ENCODE measurements around the gene FAM120B. TPM values are rescaled to one million over a fixed set of nuclear protein-coding genes. Genes with fewer than 3 reads are reported as not detected.

The FAM120B gene
- total and polyA plus RNA-seq, 2 experiments from 2014 or later: 7.2 to 16.7 TPM

GRCh38 chr6:170455335-170455979, 148.9 kb downstream of the FAM120B start:
- no peak overlapping the region for H3K27ac ChIP-seq (ENCODE audit: low read depth)
- no peaks in the 10 kb centered on the region for H3K4me1 ChIP-seq (ENCODE audit: insufficient read depth)
- H2AFZ ChIP-seq: peak overlapping the region; percentile 23; the same call in 1 of the 2 replicates
- no peaks in the 10 kb centered on the region for H4K20me1 ChIP-seq (replicated peaks; ENCODE audit: insufficient read depth)
- Mint-ChIP-seq H3K4me3 (no peak overlapping the region), H3K9me3 (peaks cover 5% of the 10 kb centered on the region), H3K4me1 (peaks cover 4% of the 10 kb centered on the region), H3K27me3 (ENCODE audit: insufficient read depth, low read depth, poor library complexity) (peaks cover 8% of the 10 kb centered on the region), H3K27ac (no peak overlapping the region), H3K36me3 (ENCODE audit: low read depth) (no peaks in the 10 kb centered on the region; the same call in 2 of the 3 replicates)
- ATAC-seq (no peak), DNase-seq (ENCODE audit: low spot score) (no peak)
- no peaks in the 10 kb centered on the region for H3K9me2 ChIP-seq (ENCODE audit: insufficient read depth)
- no peak overlapping the region for H3K4me2 ChIP-seq
- no peaks in the 10 kb centered on the region for H3K36me3 ChIP-seq (ENCODE audit: insufficient read depth)
- no peaks in the 10 kb centered on the region for H3K79me2 ChIP-seq (replicated peaks; ENCODE audit: insufficient read depth)
- H3F3A ChIP-seq (replicated peaks; ENCODE audit: low read depth): no peaks in the 10 kb centered on the region
- H3K27me3 ChIP-seq (ENCODE audit: insufficient read depth): no peaks in the 10 kb centered on the region
- TF ChIP-seq ZNF331 (CRISPR knock-in tag; IDR thresholded peaks at IDR 0.05; ENCODE audit: low read depth) (no peak), CREB1 (CRISPR knock-in tag; IDR thresholded peaks at IDR 0.05; ENCODE audit: low read depth) (no peak), REST (IDR thresholded peaks at IDR 0.05; ENCODE audit: unreplicated experiment) (no peak), EZH2phosphoT487 (IDR thresholded peaks at IDR 0.05; ENCODE audit: unreplicated experiment) (no peak), ETS1 (IDR thresholded peaks at IDR 0.05) (no peak), CTCF (conservative IDR thresholded peaks at IDR 0.05; ENCODE audit: low read depth in 2 of 2) (no peak), JUNB (IDR thresholded peaks at IDR 0.05; ENCODE audit: unreplicated experiment) (no peak), POLR2AphosphoS5 (IDR thresholded peaks at IDR 0.05; ENCODE audit: low read depth) (no peak), STAT1 (IDR thresholded peaks at IDR 0.05; ENCODE audit: unreplicated experiment) (no peak), ZNF462 (CRISPR knock-in tag; IDR thresholded peaks at IDR 0.05) (no peak)
- no peak overlapping the region for H3K4me3 ChIP-seq

Data from GM23338 (cell line).